ENCODE data around the gene GJB2. TPM values are rescaled to one million over a fixed set of nuclear protein-coding genes. Genes with fewer than 3 reads are reported as not detected.

Gene GJB2
- total RNA-seq, 4 donors from 2014 or later: 0.46 to 3.1 (median 1.4) TPM

- Histone ChIP-seq H3K4me3 (replicated peaks in 1 of 3) (peak overlapping the region; percentile 5 to 44 (median 36)), H3K27ac (no peak overlapping the region), H3K36me3 (no peaks in the 10 kb centered on the region), H3K4me1 (peaks cover 0 to 12% of the 10 kb centered on the region in 2 donors), H3K27me3 (no peaks in the 10 kb centered on the region), H3K9me3 (no peaks in the 10 kb centered on the region)
- TF ChIP-seq POLR2A (IDR thresholded peaks at IDR 0.05) (no peak), CTCF (IDR thresholded peaks at IDR 0.05) (no peak)
- DNase-seq: no peak
- WGBS, 2 donors: 52 to 56% methylated on average over 30 of the region's 30 CpGs
- intact Hi-C loops (cut with DNase I): no loop called here
Measured at GRCh38 chr13:20230913-20231838, 38.4 kb upstream of the GJB2 start.

DNA sequence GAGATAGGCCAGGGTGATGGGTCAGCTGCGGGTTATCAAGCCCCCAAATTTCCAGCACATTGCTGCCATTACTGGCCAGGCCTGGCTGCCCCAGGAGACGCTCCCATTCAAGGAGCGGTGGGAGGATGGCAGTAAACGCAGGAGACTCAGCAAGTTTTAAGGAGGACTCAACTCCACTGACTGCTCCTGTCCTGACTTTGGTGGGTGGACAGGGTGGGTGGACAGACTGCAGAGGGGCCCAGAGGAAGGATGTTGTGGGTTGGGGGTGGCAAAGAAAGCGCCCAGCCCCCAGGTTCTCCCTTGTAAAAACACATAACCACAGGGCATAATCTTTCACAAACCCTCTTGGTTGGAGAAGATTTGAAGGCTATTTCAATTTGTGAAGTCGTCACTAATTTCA, 35.0 kb upstream of the GJB2 start:
- no peaks in the 10 kb centered on the region for H3K9me3 ChIP-seq
- peaks cover 0 to 12% of the 10 kb centered on the region in 2 donors for H3K4me1 ChIP-seq
- WGBS, 2 donors: 63 to 80% methylated on average over 4 to 6 of the region's 6 CpGs
- no peaks in the 10 kb centered on the region for H3K27me3 ChIP-seq
- no peak overlapping the region for H3K27ac ChIP-seq
- no peaks in the 10 kb centered on the region for H3K36me3 ChIP-seq
- DNase-seq: no peak
- H3K4me3 ChIP-seq (replicated peaks in 1 of 3): no peak overlapping the region
- TF ChIP-seq CTCF (IDR thresholded peaks at IDR 0.05) (no peak), POLR2A (IDR thresholded peaks at IDR 0.05) (no peak)
- intact Hi-C loops (cut with DNase I): no loop called here

- intact Hi-C loops (cut with DNase I): no loop called here
- H3K4me3 ChIP-seq (replicated peaks in 1 of 3): no peak overlapping the region
- WGBS, 2 donors: 88 to 92% methylated on average over 5 to 7 of the region's 8 CpGs
- H3K27me3 ChIP-seq: no peaks in the 10 kb centered on the region
- no peaks in the 10 kb centered on the region for H3K9me3 ChIP-seq
- no peaks in the 10 kb centered on the region for H3K36me3 ChIP-seq
- TF ChIP-seq POLR2A (IDR thresholded peaks at IDR 0.05): no peak
- TF ChIP-seq CTCF (IDR thresholded peaks at IDR 0.05): no peak
- H3K4me1 ChIP-seq: peaks cover 0 to 12% of the 10 kb centered on the region in 2 donors
- no peak for DNase-seq
- H3K27ac ChIP-seq: no peak overlapping the region
Measured at GRCh38 chr13:20227288-20227687, 34.5 kb upstream of the GJB2 start.

- DNase-seq: no peak
- no peak overlapping the region for H3K4me3 ChIP-seq (replicated peaks in 1 of 3)
- H3K27me3 ChIP-seq: no peaks in the 10 kb centered on the region
- intact Hi-C loops (cut with DNase I): no loop called here
- 81 to 90% methylated on average over 5 of the region's 5 CpGs for WGBS, 2 donors
- H3K27ac ChIP-seq: no peak overlapping the region
- H3K9me3 ChIP-seq: no peaks in the 10 kb centered on the region
- no peaks in the 10 kb centered on the region for H3K4me1 ChIP-seq
- TF ChIP-seq POLR2A (IDR thresholded peaks at IDR 0.05) (no peak), CTCF (IDR thresholded peaks at IDR 0.05) (no peak)
- H3K36me3 ChIP-seq: no peaks in the 10 kb centered on the region
Measured at GRCh38 chr13:20222553-20222952, 29.8 kb upstream of the GJB2 start.

GRCh38 chr13:20221772-20222171, 29.0 kb upstream of the GJB2 start:
- intact Hi-C loops (cut with DNase I): no loop called here
- Histone ChIP-seq H3K9me3 (no peaks in the 10 kb centered on the region), H3K4me3 (replicated peaks in 1 of 3) (no peak overlapping the region), H3K4me1 (no peaks in the 10 kb centered on the region), H3K36me3 (no peaks in the 10 kb centered on the region), H3K27me3 (no peaks in the 10 kb centered on the region), H3K27ac (no peak overlapping the region)
- no peak for DNase-seq
- no peak for TF ChIP-seq POLR2A (IDR thresholded peaks at IDR 0.05)
- 84 to 88% methylated on average over 6 of the region's 6 CpGs for whole genome bisulfite sequencing, 2 donors
